Activated T-helper 1 cell treated with Interleukin-2 at 50 U/mL for 16 hours (primary cell): Measurements from ENCODE around the gene PTPRG.

Experiments used
- DNase-seq: peaks from one replicate; pipeline ENCODE4 v3.0.0-alpha.2; 2020; ENCODE audit warnings: low read depth

PTPRG gene

GRCh38 chr3:61618871-61619270 is 57.5 kb downstream of the PTPRG start:
- no peak for DNase-seq

GRCh38 chr3:61620073-61620472 is 58.7 kb downstream of the PTPRG start:
- DNase-seq, result no peak

- DNase-seq, result no peak
Observed at GRCh38 chr3:61624300-61624699, 62.9 kb downstream of the PTPRG start.

- DNase-seq, result no peak
Observed at GRCh38 chr3:61625429-61625828, 64.1 kb downstream of the PTPRG start.

GRCh38 chr3:61626484-61626883 is 65.1 kb downstream of the PTPRG start:
- no peak for DNase-seq

- DNase-seq, result no peak
Observed at GRCh38 chr3:61627768-61628185, 66.4 kb downstream of the PTPRG start.

- DNase-seq, result no peak
Observed at GRCh38 chr3:61628636-61629035, 67.3 kb downstream of the PTPRG start.

- DNase-seq, result no peak
Observed at GRCh38 chr3:61629442-61629841, 68.1 kb downstream of the PTPRG start.

GRCh38 chr3:61631108-61631769 is 69.9 kb downstream of the PTPRG start:
- DNase-seq, result no peak

GRCh38 chr3:61632568-61633175 is 71.3 kb downstream of the PTPRG start:
- no peak for DNase-seq

- no peak for DNase-seq
Observed at GRCh38 chr3:61634678-61635077, 73.3 kb downstream of the PTPRG start.

GRCh38 chr3:61637088-61638051 is 76.0 kb downstream of the PTPRG start:
- no peak for DNase-seq

- no peak for DNase-seq
Observed at GRCh38 chr3:61638741-61639140, 77.4 kb downstream of the PTPRG start.

GRCh38 chr3:61639991-61640390 is 78.6 kb downstream of the PTPRG start:
- DNase-seq, result no peak

GRCh38 chr3:61645148-61645547 is 83.8 kb downstream of the PTPRG start:
- no peak for DNase-seq

- DNase-seq, result no peak
Observed at GRCh38 chr3:61646360-61646759, 85.0 kb downstream of the PTPRG start.

GRCh38 chr3:61646851-61647525 is 85.6 kb downstream of the PTPRG start:
- no peak for DNase-seq

GRCh38 chr3:61648481-61648880 is 87.1 kb downstream of the PTPRG start:
- no peak for DNase-seq

- DNase-seq, result no peak
Observed at GRCh38 chr3:61649381-61650170, 88.2 kb downstream of the PTPRG start.

GRCh38 chr3:61650276-61650675 is 88.9 kb downstream of the PTPRG start:
- no peak for DNase-seq

GRCh38 chr3:61650719-61651410 is 89.5 kb downstream of the PTPRG start:
- DNase-seq, result no peak
